Activated CD8-positive, alpha-beta memory T cell treated with anti-CD3 and anti-CD28 coated beads for 36 hours (primary cell): ENCODE measurements around the gene RABGAP1L. TPM values are rescaled to one million over a fixed set of nuclear protein-coding genes. Genes with fewer than 3 reads are reported as not detected.

Experiments used
- CTCF ChIA-PET: fragments of 350-600 bp; sonication (Branson Sonifier 250); formaldehyde crosslinking; loops from one replicate; lab custom pipeline; 2021; ENCODE audit warnings: antibody characterized with exemption; lab: Charles Lee
- POLR2A ChIA-PET: fragments of 350-600 bp; sonication (Branson Sonifier 250); formaldehyde crosslinking; loops from one replicate; lab custom pipeline; 2021; ENCODE audit warnings: antibody characterized with exemption; lab: Charles Lee
- total RNA-seq, 2 experiments: library from RNA; stranded (reverse); gene quantifications; one replicate each; pipeline ENCODE4 v1.2.3, GENCODE V29; 2021

Gene RABGAP1L
- total RNA-seq, 2 experiments from 2014 or later: 31.8 to 33.4 TPM

- ChIA-PET CTCF (no interaction called here), POLR2A (interaction anchor here (1.0 to 1.3 kb wide), 2 partner anchors 36 to 179 kb away, joined by 5 read pairs; partner anchors contain the start of gene CACYBP)
These were observed 804.3 kb downstream of the RABGAP1L start for GRCh38 chr1:174963529-174964125.

GRCh38 chr1:174964261-174964971 is 805.1 kb downstream of the RABGAP1L start:
- POLR2A ChIA-PET: interaction anchor here (1.0 to 1.3 kb wide), 2 partner anchors 35 to 180 kb away, joined by 5 read pairs; partner anchors contain the start of gene CACYBP
- CTCF ChIA-PET: no interaction called here

GRCh38 chr1:174964972-174965361 is 805.6 kb downstream of the RABGAP1L start:
- ChIA-PET CTCF (no interaction called here), POLR2A (interaction anchor here (1.0 to 1.3 kb wide), 2 partner anchors 53 to 180 kb away, joined by 3 to 5 read pairs; no protein-coding TSS in a partner anchor)

- CTCF ChIA-PET: interaction anchor here (0.6 to 1.6 kb wide), 4 partner anchors 9 to 182 kb away, joined by 3 to 4 read pairs (median 4); no protein-coding TSS in a partner anchor
- POLR2A ChIA-PET: interaction anchor here (1.0 kb wide), 1 partner anchor 53 kb away, joined by 3 read pairs; no protein-coding TSS in a partner anchor
These were observed 806.2 kb downstream of the RABGAP1L start for GRCh38 chr1:174965362-174966007.

GRCh38 chr1:174966008-174966572 is 806.8 kb downstream of the RABGAP1L start:
- POLR2A ChIA-PET: interaction anchor here (1.0 kb wide), 1 partner anchor 54 kb away, joined by 3 read pairs; no protein-coding TSS in a partner anchor
- CTCF ChIA-PET: interaction anchor here (0.6 to 1.6 kb wide), 4 partner anchors 8 to 182 kb away, joined by 3 to 4 read pairs (median 4); no protein-coding TSS in a partner anchor

GRCh38 chr1:174967845-174968705 is 808.8 kb downstream of the RABGAP1L start:
- POLR2A ChIA-PET: interaction anchor here (0.6 to 1.4 kb wide), 4 partner anchors 9 to 55 kb away, joined by 3 to 4 read pairs (median 3); partner anchors contain the start of gene CACYBP
- CTCF ChIA-PET: interaction anchor here (0.7 kb wide), 2 partner anchors 156 to 169 kb away, joined by 3 read pairs; no protein-coding TSS in a partner anchor

GRCh38 chr1:174968750-174969244 is 809.5 kb downstream of the RABGAP1L start:
- CTCF ChIA-PET: interaction anchor here (0.7 kb wide), 2 partner anchors 156 to 169 kb away, joined by 3 read pairs; no protein-coding TSS in a partner anchor
- POLR2A ChIA-PET: interaction anchor here (0.6 to 1.4 kb wide), 4 partner anchors 8 to 56 kb away, joined by 3 to 4 read pairs (median 3); partner anchors contain the start of gene CACYBP

GRCh38 chr1:174969977-174970376 is 810.7 kb downstream of the RABGAP1L start:
- CTCF ChIA-PET: interaction anchor here (1.2 to 1.6 kb wide), 2 partner anchors 22 to 170 kb away, joined by 3 to 4 read pairs; no protein-coding TSS in a partner anchor
- POLR2A ChIA-PET: interaction anchor here (0.7 to 1.2 kb wide), 2 partner anchors 30 to 157 kb away, joined by 3 read pairs; partner anchors contain the start of gene CACYBP

DNA sequence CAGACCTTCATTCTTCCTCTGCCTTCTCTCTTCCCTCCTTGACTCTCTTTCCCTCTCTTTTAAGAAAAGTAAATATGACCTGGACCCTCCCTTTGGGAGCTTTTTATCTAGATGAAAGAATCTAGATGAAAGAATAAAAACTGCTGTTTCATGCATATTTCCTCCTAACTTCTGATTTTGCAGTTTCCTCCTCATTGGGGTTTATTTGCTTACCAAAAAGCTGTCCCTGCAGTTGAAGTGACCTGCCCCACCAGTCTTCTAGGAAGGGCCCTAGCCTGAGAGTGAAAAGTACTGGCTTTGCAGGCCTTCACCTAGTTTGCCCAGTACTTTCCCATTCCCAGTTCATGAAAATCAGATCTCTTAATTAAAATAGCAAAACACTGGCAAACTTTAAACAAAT is 812.1 kb downstream of the RABGAP1L start:
- ChIA-PET CTCF (interaction anchor here (1.6 kb wide), 1 partner anchor 172 kb away, joined by 4 read pairs; no protein-coding TSS in a partner anchor), POLR2A (no interaction called here)

DNA sequence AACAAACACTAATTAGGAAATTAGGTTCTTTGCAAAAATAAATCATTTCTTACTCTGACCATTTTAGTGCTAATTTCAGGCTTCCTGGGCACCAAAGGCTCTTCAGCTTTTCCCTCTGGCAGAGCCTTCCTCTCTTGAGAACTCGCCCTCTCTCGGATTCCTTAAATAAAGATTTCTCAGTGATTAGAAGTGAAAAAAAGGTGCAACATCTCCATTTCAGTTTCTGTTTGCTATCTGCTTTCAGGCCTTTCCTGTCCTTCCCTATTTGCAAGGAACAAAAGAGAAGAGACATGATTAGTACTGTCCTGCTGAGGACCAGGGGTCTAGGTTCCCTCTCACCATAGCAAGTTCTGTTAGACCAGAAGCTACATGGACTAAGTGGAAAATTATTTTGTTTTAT is 812.6 kb downstream of the RABGAP1L start:
- ChIA-PET CTCF (no interaction called here), POLR2A (no interaction called here)

GRCh38 chr1:174974711-174975119 is 815.4 kb downstream of the RABGAP1L start:
- CTCF ChIA-PET: no interaction called here

GRCh38 chr1:174975764-174976163 is 816.4 kb downstream of the RABGAP1L start:
- ChIA-PET POLR2A (no interaction called here), CTCF (interaction anchor here (1.3 to 1.5 kb wide), 2 partner anchors 10 kb away, joined by 3 to 5 read pairs; no protein-coding TSS in a partner anchor)

More at GRCh38 chr1:174974711-174975119, 815.4 kb downstream of the RABGAP1L start:
- POLR2A ChIA-PET: no interaction called here

GRCh38 chr1:174976436-174977108 is 817.3 kb downstream of the RABGAP1L start:
- POLR2A ChIA-PET: interaction anchor here (1.0 kb wide), 1 partner anchor 8 kb away, joined by 3 read pairs; no protein-coding TSS in a partner anchor
- CTCF ChIA-PET: interaction anchor here (1.3 to 1.5 kb wide), 2 partner anchors 9 to 11 kb away, joined by 3 to 5 read pairs; no protein-coding TSS in a partner anchor

DNA sequence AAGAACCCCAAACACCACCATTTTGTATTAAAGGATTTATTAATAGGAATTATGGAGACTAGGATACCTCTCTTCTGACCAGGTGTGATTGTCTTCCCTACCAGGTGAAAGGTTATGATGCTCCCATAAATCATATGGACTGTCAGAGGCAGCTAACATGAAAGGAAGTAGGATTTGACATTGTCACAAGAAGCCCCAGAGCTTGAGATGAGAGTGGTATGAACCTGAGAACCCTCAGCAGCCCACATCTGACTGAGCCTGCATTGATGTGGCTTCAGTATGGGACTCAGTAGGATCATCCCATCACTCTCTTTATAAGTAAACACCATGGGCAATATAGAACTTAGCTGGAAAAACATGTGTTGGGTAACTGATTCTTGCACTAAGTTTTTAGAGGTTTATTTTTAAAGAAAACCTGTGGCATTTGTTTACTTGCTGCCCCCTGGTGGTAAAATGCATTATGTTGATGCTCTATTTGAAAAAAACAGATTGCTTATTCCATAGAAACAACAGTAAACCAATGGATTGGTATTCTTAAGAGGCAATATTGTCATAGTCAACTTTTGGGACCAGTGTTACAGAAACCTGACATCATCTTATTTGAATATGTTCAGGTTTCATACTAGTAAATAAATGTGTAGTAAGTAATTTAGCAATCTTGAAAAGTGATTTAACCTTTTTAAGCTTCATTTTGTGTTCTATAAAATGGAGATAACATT is 823.8 kb downstream of the RABGAP1L start:
- ChIA-PET CTCF (interaction anchor here (0.7 to 0.9 kb wide), 2 partner anchors 108 to 188 kb away, joined by 3 read pairs; no protein-coding TSS in a partner anchor), POLR2A (interaction anchor here (0.9 kb wide), 1 partner anchor 90 kb away, joined by 3 read pairs; no protein-coding TSS in a partner anchor)

GRCh38 chr1:174984952-174985351 is 825.6 kb downstream of the RABGAP1L start:
- POLR2A ChIA-PET: no interaction called here
- CTCF ChIA-PET: interaction anchor here (2.1 kb wide), 1 partner anchor 8 kb away, joined by 5 read pairs; no protein-coding TSS in a partner anchor

GRCh38 chr1:174988539-174988938 is 829.2 kb downstream of the RABGAP1L start:
- ChIA-PET CTCF (interaction anchor here (1.5 kb wide), 1 partner anchor 22 kb away, joined by 4 read pairs; no protein-coding TSS in a partner anchor), POLR2A (interaction anchor here (0.6 to 1.0 kb wide), 2 partner anchors 11 to 12 kb away, joined by 3 read pairs; no protein-coding TSS in a partner anchor)
